K562 treated with DMSO at 1 percent for 48 hours (cell line): ENCODE results near the gene SEMG1. TPM values are rescaled to one million over a fixed set of nuclear protein-coding genes. Genes with fewer than 3 reads are reported as not detected.

ENCODE experiments used
- total RNA-seq: library from RNA; unstranded; fragments of 300-600 nt; gene quantifications from 2 replicates; pipeline ENCODE4 v1.2.3, GENCODE V29; 2022; ENCODE audit warnings: low replicate concordance; ENCODE audit errors: extremely low read depth

The SEMG1 gene, protein sequence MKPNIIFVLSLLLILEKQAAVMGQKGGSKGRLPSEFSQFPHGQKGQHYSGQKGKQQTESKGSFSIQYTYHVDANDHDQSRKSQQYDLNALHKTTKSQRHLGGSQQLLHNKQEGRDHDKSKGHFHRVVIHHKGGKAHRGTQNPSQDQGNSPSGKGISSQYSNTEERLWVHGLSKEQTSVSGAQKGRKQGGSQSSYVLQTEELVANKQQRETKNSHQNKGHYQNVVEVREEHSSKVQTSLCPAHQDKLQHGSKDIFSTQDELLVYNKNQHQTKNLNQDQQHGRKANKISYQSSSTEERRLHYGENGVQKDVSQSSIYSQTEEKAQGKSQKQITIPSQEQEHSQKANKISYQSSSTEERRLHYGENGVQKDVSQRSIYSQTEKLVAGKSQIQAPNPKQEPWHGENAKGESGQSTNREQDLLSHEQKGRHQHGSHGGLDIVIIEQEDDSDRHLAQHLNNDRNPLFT
- not detected in 2 replicates for total RNA-seq

DNA sequence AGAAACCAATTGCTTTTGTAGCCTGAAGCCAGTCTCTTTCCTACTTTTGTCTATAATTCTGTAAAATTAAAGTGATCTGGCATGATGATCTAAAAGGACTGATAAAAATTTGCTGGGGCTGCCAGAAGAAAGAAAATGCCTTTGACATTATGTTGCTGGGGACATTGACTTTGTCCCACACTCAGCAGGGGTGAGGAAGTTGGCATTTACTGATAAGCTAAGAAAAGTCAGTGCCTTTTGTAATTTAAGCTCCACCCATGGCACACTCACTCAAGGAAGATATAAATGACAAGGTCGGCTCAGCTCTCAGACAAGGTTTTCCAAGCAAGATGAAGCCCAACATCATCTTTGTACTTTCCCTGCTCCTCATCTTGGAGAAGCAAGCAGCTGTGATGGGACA, at the start of gene SEMG1:
Gene SEMG1, plus strand, starts transcription at position 309 of the 400 bp plus-strand sequence. Its CDS starts 21 bp downstream, at position 330.

GRCh38 chr20:45174434-45175364, 32.1 kb upstream of the SEMG1 start, which contains the start of gene PI3:
TSS of gene PI3 (plus strand) at chr20:45174902. CDS start at chr20:45174923, 21 bp downstream.

DNA sequence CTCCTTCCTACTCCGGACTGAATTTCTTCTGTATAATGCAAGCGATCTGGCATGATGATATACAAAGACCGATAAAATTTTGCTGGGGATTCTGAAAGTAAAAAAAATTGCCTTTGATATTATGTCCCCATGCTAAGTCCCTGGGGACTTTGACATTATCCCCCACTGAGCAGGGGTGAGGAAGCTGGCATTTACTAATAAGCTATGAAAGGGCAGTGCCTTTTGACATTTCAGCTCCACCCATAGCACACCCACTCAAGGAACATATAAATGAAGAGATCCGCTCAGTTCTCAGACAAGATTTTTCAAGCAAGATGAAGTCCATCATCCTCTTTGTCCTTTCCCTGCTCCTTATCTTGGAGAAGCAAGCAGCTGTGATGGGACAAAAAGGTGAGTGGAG, 14.2 kb downstream of the SEMG1 start, which contains the start of gene SEMG2:
Gene SEMG2, plus strand, starts transcription at position 298 of the 400 bp plus-strand sequence. Its CDS starts 17 bp downstream, at position 315.

GRCh38 chr20:45254383-45255262, 47.8 kb downstream of the SEMG1 start, which contains the start of gene SLPI:
TSS of gene SLPI (minus strand) at chr20:45254564. CDS start at chr20:45254543, 21 bp downstream.

Other genes with a start within 250 kb of the SEMG1 start
- not detected in 2 replicates for gene TOMM34, start 246.6 kb upstream of the SEMG1 start, total RNA-seq
- gene STK4, start 240.5 kb upstream of the SEMG1 start, total RNA-seq, result not detected in 2 replicates
- not detected in 2 replicates for gene KCNS1, start 105.9 kb upstream of the SEMG1 start, total RNA-seq
- not detected in 2 replicates for gene WFDC5, start 91.9 kb upstream of the SEMG1 start, total RNA-seq
- not detected in 2 replicates for gene WFDC12, start 82.6 kb upstream of the SEMG1 start, total RNA-seq
- gene PI3, start 32.1 kb upstream of the SEMG1 start, total RNA-seq, result not detected in 2 replicates
- not detected in 2 replicates for gene SEMG2, start 14.3 kb downstream of the SEMG1 start, total RNA-seq
- gene SLPI, start 47.5 kb downstream of the SEMG1 start, total RNA-seq, result not detected in 2 replicates
- not detected in 2 replicates for gene RBPJL, start 99.8 kb downstream of the SEMG1 start, total RNA-seq
- gene MATN4, start 101.3 kb downstream of the SEMG1 start, total RNA-seq, result not detected in 2 replicates
- gene SDC4, start 141.4 kb downstream of the SEMG1 start, total RNA-seq, result not detected in 2 replicates
- gene SYS1, start 156.1 kb downstream of the SEMG1 start, total RNA-seq, result not detected in 2 replicates
- gene TP53TG5, start 171.3 kb downstream of the SEMG1 start, total RNA-seq, result not detected in 2 replicates
- gene DBNDD2, start 201.3 kb downstream of the SEMG1 start, total RNA-seq, result not detected in 2 replicates
- not detected in 2 replicates for gene PIGT, start 209.1 kb downstream of the SEMG1 start, total RNA-seq